ENCODE data around the gene SEC14L2.
"Not testable (repeated sequence)": the region's sequence is repeated elsewhere in the genome, so short reads cannot be mapped to it uniquely, and the experiment has no call there.

Gene SEC14L2

GRCh38 chr22:30455075-30455840 lies 58.4 kb downstream of the SEC14L2 start:
- no peak for DNase-seq (ENCODE audit: low spot score)

GRCh38 chr22:30457981-30458380 lies 61.2 kb downstream of the SEC14L2 start:
- no peak for DNase-seq (ENCODE audit: low spot score)

- no peak for DNase-seq (ENCODE audit: low spot score)
Observed at GRCh38 chr22:30459181-30460052, 62.6 kb downstream of the SEC14L2 start.

GRCh38 chr22:30460147-30460546 lies 63.3 kb downstream of the SEC14L2 start:
- DNase-seq (ENCODE audit: low spot score), result no peak

GRCh38 chr22:30460555-30460954 lies 63.7 kb downstream of the SEC14L2 start:
- DNase-seq (ENCODE audit: low spot score), result not testable (repeated sequence)

- no peak for DNase-seq (ENCODE audit: low spot score)
Observed at GRCh38 chr22:30469165-30469564, 72.3 kb downstream of the SEC14L2 start.

- no peak for DNase-seq (ENCODE audit: low spot score)
Observed at GRCh38 chr22:30470655-30471054, 73.8 kb downstream of the SEC14L2 start.

GRCh38 chr22:30471616-30472318 lies 74.9 kb downstream of the SEC14L2 start, which contains the start of gene SEC14L3:
TSS of gene SEC14L3 (minus strand) at chr22:30472017. CDS start at chr22:30471958, 59 bp downstream.
- DNase-seq (ENCODE audit: low spot score), result no peak

GRCh38 chr22:30472994-30473720 lies 76.3 kb downstream of the SEC14L2 start:
- DNase-seq (ENCODE audit: low spot score), result no peak

GRCh38 chr22:30474121-30474520 lies 77.3 kb downstream of the SEC14L2 start:
- DNase-seq (ENCODE audit: low spot score), result no peak
